Gastrocnemius medialis (tissue), 4 donors: ENCODE measurements around the gene AAR2. TPM values are rescaled to one million over a fixed set of nuclear protein-coding genes. Genes with fewer than 3 reads are reported as not detected.

Experiments
- ATAC-seq, 2 donors: fragments of 150-250 bp; one replicate each; pipeline ENCODE4 v1.9.1; 2016
- DNase-seq, 2 donors: peaks; one replicate each; pipeline ENCODE4 v3.0.0-alpha.2; 2019
- H3K27ac ChIP-seq, 4 donors: fragments of 200-600 bp; sonication (generic); 1 replicate in 1 of 4; 2 replicates in 3 of 4; pipeline ENCODE4 v1.5.1; 2016 to 2018; ENCODE audit warnings: mild to moderate bottlenecking in 2 of 4, moderate library complexity in 1 of 4
- H3K27me3 ChIP-seq, 3 donors: fragments of 200-600 bp; sonication (generic) in 2 of 3; 1 replicate in 1 of 3; 2 replicates in 2 of 3; pipeline versions ENCODE4 v1.5.1 to v1.6.0; 2016 to 2019; ENCODE audit warnings: mild to moderate bottlenecking in 1 of 3, moderate library complexity in 1 of 3
- H3K36me3 ChIP-seq, 2 donors: fragments of 200-600 bp; sonication (generic) in 1 of 2; one replicate each; pipeline ENCODE4 v1.5.1; 2017 to 2018
- H3K4me1 ChIP-seq, 2 donors: fragments of 200-600 bp; sonication (generic) in 1 of 2; one replicate each; pipeline ENCODE4 v1.5.1; 2016 to 2017; ENCODE audit warnings: mild to moderate bottlenecking in 2 of 2
- H3K4me3 ChIP-seq, 4 donors: fragments of 200-600 bp; sonication (generic) in 3 of 4; 1 replicate in 1 of 4; 2 replicates in 3 of 4; pipeline ENCODE4 v1.5.1; 2016 to 2019; ENCODE audit warnings: mild to moderate bottlenecking in 2 of 4
- H3K9me3 ChIP-seq, 3 donors: fragments of 200-600 bp; sonication (generic) in 2 of 3; 1 replicate in 1 of 3; 2 replicates in 2 of 3; pipeline ENCODE4 v1.5.1; 2016 to 2019
- POLR2A ChIP-seq, 2 donors: fragments of 450-650 bp; IDR thresholded peaks; one replicate each; pipeline ENCODE4 v1.6.1; 2017; ENCODE audit warnings: antibody characterized with exemption in 2 of 2, mild to moderate bottlenecking in 2 of 2, moderate library complexity in 2 of 2
- in situ Hi-C, 4 donors: fragments of 200-750 bp; cut with MboI; loops; one replicate each; pipeline versions ENCODE4 v1.15.0 to v1.8.0; 2017; ENCODE audit warnings: low sequenced_read_pairs in 4 of 4
- intact Hi-C: fragments of 100-400 bp; cut with DNase I; formaldehyde crosslinking; loops from one replicate; pipeline ENCODE4 v1.15.1; 2023; ENCODE audit warnings: low total_unique reads
- total RNA-seq, 4 donors: library from RNA; depleted of rRNA; stranded (reverse); fragments of >200 nt; gene quantifications; one replicate each; pipeline versions ENCODE4 v1.1.0 to v1.2.3, GENCODE V29; 2016
- TF ChIP-seq, protein P1 (sequence below), 5 experiments: fragments of 450-650 bp in 3 of 5; fragments of 200-600 bp in 2 of 5; sonication (generic) in 2 of 5; IDR thresholded peaks in 4 of 5; conservative IDR thresholded peaks in 1 of 5; 1 replicate in 4 of 5; 2 replicates in 1 of 5; pipeline ENCODE4 v1.5.1; 2016 to 2019; ENCODE audit warnings: antibody characterized with exemption in 5 of 5, mild to moderate bottlenecking in 3 of 5, moderate library complexity in 3 of 5

AAR2 gene
- total RNA-seq, 4 donors from 2014 or later, result 18.7 to 24.4 (median 21.2) TPM

DNA sequence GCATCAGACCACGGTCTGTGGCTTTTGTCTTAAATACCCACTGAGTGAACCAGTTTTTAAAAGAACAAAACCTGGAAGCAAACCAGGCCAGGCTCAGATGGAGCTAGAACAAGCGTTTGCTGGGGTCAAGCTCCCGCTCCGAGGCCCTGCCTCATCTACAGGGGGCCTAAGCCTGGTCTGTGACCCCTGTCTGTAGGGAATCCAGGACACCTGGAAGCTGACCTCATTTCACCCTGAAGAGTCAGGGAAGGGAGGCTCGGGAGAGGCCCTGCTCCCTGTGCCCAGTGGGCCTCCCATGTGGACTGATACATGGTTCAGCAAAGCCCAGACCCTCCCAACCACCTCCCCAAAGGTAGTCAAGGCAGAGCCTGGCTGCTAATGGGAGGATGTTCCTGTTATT is 43.1 kb downstream of the AAR2 start:
- no peaks in the 10 kb centered on the region for H3K36me3 ChIP-seq
- peaks cover 8 to 11% (median 8%) of the 10 kb centered on the region in 3 donors for H3K27me3 ChIP-seq
- no peaks in the 10 kb centered on the region for H3K9me3 ChIP-seq
- H3K4me1 ChIP-seq, result no peaks in the 10 kb centered on the region
- H3K27ac ChIP-seq, result no peak overlapping the region
- no peak for DNase-seq
- intact Hi-C loops, result no loop called here
- no peak for ATAC-seq
- H3K4me3 ChIP-seq, result no peak overlapping the region
- no peak for TF ChIP-seq POLR2A (IDR thresholded peaks at IDR 0.05)
- TF ChIP-seq, protein P1, sequence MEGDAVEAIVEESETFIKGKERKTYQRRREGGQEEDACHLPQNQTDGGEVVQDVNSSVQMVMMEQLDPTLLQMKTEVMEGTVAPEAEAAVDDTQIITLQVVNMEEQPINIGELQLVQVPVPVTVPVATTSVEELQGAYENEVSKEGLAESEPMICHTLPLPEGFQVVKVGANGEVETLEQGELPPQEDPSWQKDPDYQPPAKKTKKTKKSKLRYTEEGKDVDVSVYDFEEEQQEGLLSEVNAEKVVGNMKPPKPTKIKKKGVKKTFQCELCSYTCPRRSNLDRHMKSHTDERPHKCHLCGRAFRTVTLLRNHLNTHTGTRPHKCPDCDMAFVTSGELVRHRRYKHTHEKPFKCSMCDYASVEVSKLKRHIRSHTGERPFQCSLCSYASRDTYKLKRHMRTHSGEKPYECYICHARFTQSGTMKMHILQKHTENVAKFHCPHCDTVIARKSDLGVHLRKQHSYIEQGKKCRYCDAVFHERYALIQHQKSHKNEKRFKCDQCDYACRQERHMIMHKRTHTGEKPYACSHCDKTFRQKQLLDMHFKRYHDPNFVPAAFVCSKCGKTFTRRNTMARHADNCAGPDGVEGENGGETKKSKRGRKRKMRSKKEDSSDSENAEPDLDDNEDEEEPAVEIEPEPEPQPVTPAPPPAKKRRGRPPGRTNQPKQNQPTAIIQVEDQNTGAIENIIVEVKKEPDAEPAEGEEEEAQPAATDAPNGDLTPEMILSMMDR (IDR thresholded peaks at IDR 0.05 in 4 of 5, conservative IDR thresholded peaks at IDR 0.05 in 1 of 5), result no peak
- in situ Hi-C loops, result no loop called here

DNA sequence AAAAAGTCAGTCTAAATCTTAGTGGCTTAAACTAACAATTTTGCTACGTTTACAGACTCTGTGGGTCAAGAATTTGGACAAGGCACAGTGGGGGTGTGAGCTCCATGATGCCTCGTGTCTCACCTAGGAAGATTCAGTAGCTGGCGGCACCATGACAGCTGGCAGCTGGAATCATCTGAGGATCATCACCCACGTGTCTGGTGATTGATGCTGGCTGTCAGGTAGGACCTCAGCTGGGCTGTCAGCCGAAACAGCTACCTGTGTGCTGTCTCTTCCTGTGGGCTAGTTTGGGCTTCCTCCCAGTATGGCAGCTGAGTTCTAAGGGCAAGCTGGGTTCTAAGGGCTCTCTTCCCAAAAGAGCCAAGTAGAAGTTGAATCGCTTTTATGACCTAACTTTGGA is 43.5 kb downstream of the AAR2 start:
- in situ Hi-C loops (no loop called here), intact Hi-C loops (no loop called here)
- Histone ChIP-seq H3K36me3 (no peaks in the 10 kb centered on the region), H3K9me3 (no peaks in the 10 kb centered on the region), H3K27ac (no peak overlapping the region), H3K27me3 (peaks cover 5 to 7% (median 5%) of the 10 kb centered on the region in 3 donors), H3K4me3 (no peak overlapping the region), H3K4me1 (no peaks in the 10 kb centered on the region)
- ATAC-seq, result no peak
- no peak for DNase-seq
- no peak for TF ChIP-seq POLR2A (IDR thresholded peaks at IDR 0.05)
- TF ChIP-seq, protein P1 (IDR thresholded peaks at IDR 0.05 in 4 of 5, conservative IDR thresholded peaks at IDR 0.05 in 1 of 5), result no peak

DNA sequence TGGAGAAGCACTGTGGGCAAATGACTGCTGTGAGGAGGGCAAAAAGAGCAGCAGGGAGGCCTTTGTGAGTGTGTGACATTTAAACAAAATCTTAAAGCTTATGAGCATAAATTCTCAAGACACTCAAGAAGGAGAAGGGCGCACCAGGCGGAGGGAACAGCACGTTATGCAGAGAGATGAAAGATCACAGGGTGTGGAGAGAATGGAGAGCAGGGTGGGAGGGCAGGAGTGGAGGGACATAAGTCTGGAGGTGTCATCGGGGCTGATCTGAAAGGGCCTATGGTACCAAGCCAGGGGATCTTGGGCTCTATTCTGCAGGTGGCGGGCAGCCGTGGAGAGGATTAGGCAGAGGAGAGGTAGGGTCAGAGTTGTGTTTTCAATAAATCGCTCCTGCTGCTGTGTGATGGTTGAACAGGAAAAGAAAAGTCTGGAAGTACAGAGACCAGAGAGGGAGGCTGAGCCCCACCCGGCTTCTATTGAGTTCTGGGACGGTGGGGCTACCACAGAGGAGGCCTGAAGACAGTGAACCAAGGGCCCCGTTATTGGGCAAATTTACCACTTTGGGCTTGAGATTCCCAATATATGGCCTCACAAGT is 45.6 kb downstream of the AAR2 start:
- Histone ChIP-seq H3K27me3 (peaks cover 0 to 5% (median 0%) of the 10 kb centered on the region in 3 donors), H3K27ac (no peak overlapping the region), H3K4me1 (no peaks in the 10 kb centered on the region), H3K4me3 (no peak overlapping the region), H3K9me3 (no peaks in the 10 kb centered on the region), H3K36me3 (no peaks in the 10 kb centered on the region)
- ATAC-seq (no peak), DNase-seq (no peak)
- TF ChIP-seq, protein P1 (IDR thresholded peaks at IDR 0.05 in 4 of 5, conservative IDR thresholded peaks at IDR 0.05 in 1 of 5), result no peak
- no peak for TF ChIP-seq POLR2A (IDR thresholded peaks at IDR 0.05)
- intact Hi-C loops, result no loop called here
- in situ Hi-C loops, result no loop called here

DNA sequence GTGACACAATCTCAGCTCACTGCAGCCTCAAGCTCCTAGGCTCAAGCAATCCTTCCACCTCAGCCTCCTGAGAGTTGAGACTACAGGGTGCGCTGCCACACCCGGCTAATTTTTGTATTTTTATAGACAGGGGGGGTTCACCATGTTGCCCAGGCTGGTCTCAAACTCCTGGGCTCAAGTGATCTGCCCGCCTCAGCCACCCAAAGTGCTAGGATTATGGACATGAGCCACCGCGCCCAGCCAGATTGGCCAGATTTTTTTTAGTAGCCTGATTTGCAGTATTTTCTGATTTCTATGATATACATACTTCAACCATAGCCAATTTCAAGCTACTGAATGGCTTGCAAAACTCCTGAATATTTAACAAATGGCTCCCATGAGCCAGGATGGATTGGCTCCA is 48.5 kb downstream of the AAR2 start:
- in situ Hi-C loops, result no loop called here

More for the DNA sequence above, 48.5 kb downstream of the AAR2 start:
- H3K4me1 ChIP-seq, result no peaks in the 10 kb centered on the region
- no peak for DNase-seq
- intact Hi-C loops, result no loop called here
- no peak for TF ChIP-seq POLR2A (IDR thresholded peaks at IDR 0.05)
- TF ChIP-seq, protein P1 (IDR thresholded peaks at IDR 0.05 in 4 of 5, conservative IDR thresholded peaks at IDR 0.05 in 1 of 5), result no peak
- no peak overlapping the region for H3K27ac ChIP-seq
- H3K36me3 ChIP-seq, result no peaks in the 10 kb centered on the region
- no peak for ATAC-seq
- no peaks in the 10 kb centered on the region for H3K27me3 ChIP-seq
- no peaks in the 10 kb centered on the region for H3K9me3 ChIP-seq
- no peak overlapping the region for H3K4me3 ChIP-seq
